Epithelial cell of proximal tubule (primary cell): ENCODE results near the gene PCNX2. TPM values are rescaled to one million over a fixed set of nuclear protein-coding genes. Genes with fewer than 3 reads are reported as not detected.
A peak's percentile ranks its signal among the peaks of the same experiment; 100 is the strongest.

Experiments
- DNase-seq: peaks from one replicate; pipeline ENCODE4 v3.0.0-alpha.2; 2011; ENCODE audit warnings: low read depth
- H3K4me3 ChIP-seq: 2 replicates; pipeline ENCODE4 v1.5.1; 2011; ENCODE audit warnings: low read depth, mild to moderate bottlenecking, low read length
- total RNA-seq: library from RNA; depleted of rRNA; stranded (reverse); fragments of >200 nt; gene quantifications from 2 replicates; pipeline ENCODE4 v1.2.3, GENCODE V29; 2015
- TF ChIP-seq, protein P1 (sequence below): conservative IDR thresholded peaks from 2 replicates; pipeline ENCODE4 v1.5.1; 2012; ENCODE audit warnings: low read depth, mild to moderate bottlenecking, low read length

The PCNX2 gene
- total RNA-seq, 1 donor from 2014 or later: 11.4 TPM

DNA sequence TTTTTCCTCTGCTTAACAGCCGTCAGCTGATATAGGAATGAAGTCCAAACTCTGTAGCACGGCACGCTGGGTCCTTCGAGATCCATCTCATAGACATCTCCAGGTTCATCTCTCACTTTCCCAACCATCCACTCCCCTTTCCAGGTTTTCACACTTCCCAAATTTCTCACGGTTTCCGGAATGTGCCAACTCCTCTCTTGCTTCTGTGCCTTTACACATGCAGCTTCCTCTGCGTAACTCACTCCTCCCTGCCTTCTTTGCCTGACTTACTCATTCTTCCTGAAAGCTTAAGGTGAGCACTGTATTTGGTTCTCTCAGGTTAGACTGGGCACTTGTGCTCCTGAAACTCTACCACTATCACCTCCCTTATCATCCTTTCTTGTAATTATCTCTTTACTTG lies 168.4 kb downstream of the PCNX2 start:
- no peak overlapping the region for H3K4me3 ChIP-seq
- TF ChIP-seq, protein P1, sequence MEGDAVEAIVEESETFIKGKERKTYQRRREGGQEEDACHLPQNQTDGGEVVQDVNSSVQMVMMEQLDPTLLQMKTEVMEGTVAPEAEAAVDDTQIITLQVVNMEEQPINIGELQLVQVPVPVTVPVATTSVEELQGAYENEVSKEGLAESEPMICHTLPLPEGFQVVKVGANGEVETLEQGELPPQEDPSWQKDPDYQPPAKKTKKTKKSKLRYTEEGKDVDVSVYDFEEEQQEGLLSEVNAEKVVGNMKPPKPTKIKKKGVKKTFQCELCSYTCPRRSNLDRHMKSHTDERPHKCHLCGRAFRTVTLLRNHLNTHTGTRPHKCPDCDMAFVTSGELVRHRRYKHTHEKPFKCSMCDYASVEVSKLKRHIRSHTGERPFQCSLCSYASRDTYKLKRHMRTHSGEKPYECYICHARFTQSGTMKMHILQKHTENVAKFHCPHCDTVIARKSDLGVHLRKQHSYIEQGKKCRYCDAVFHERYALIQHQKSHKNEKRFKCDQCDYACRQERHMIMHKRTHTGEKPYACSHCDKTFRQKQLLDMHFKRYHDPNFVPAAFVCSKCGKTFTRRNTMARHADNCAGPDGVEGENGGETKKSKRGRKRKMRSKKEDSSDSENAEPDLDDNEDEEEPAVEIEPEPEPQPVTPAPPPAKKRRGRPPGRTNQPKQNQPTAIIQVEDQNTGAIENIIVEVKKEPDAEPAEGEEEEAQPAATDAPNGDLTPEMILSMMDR: no peak
- DNase-seq: no peak

DNA sequence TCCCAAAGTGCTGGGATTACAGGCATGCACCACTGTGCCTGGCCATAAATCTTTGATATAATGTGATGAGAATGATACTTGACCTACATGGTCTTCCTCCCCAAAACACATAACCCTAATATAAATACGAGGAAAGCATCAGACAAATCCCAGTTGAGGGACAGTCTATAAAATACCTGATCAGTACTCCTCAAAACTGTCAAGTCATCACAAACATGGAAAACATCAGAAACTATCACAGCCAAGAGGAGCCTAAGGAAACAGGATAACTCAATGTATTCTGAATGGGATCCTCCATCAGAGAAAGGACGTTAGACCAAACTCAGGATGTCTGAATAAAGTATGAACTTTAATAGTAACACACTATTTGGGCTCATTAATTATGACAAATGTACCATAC lies 172.7 kb downstream of the PCNX2 start:
- TF ChIP-seq, protein P1: no peak
- no peak for DNase-seq
- no peak overlapping the region for H3K4me3 ChIP-seq

DNA sequence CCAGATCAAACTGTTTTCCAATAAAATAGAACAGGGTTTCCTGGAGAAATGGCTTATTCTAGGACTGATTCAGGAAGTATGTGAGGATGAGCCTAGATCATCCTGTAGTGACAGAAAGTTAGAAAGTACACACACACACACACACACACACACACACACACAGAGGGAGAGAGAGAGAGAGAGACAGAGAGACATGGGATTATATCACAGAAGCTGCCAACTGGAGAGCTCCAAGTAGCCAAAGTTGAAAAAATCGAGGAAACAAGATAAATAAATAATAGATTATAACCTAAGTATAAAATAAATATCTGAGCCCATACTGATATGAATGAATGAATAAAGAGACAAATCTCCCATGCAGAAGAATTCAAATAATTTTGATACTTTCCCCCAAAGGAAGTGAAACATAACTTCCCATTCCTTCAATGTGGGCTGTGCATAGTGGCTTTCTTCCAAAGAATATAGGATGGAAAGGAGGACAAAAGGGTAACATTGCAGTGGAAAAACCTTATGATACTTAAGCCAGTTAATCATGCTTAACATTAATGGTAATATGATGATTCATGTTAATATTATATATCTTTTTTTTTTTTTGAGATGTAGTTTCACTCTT lies 173.5 kb downstream of the PCNX2 start:
- H3K4me3 ChIP-seq: no peak overlapping the region
- DNase-seq: no peak
- TF ChIP-seq, protein P1: no peak

DNA sequence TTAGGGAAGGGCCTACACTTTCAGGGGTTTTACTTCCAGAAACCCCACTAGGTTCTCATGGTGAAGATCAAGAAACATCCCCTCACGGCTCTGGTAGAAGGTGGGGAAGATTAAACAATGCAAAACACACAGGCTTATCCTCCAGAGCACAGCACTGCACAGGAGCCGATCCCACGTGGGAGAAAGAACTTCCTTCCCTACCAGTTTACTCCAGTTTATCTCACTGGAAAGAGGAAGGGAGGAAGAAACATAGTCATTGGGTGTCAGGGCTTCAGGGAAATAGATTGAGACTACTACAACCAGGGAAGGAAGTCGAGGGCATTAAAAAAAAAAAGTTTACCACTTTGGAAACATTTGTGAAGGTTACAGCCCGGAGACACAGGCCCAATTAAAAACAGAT lies 180.7 kb downstream of the PCNX2 start:
- no peak overlapping the region for H3K4me3 ChIP-seq
- DNase-seq: no peak
- TF ChIP-seq, protein P1: no peak

DNA sequence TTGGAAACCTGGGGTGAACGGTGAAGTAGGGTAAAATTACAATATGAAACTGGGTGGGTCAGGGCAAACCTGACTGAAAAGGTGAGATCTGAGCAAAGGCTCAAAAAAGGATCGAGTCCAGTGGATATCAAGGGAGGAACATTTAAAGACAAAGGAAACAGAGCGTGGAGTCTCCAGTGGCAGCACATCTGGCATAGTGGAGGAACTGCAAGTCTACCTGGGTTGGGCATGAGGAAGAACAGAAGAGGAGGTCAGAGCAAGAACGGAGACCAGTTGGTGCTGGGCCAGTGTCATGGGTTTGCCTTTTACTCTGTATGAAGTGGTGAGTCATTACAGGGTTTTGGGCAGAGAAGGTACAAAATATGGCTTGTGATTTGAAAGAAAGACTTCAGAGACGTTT lies 181.4 kb downstream of the PCNX2 start:
- TF ChIP-seq, protein P1: no peak
- DNase-seq: peak; percentile 33
- no peak overlapping the region for H3K4me3 ChIP-seq

DNA sequence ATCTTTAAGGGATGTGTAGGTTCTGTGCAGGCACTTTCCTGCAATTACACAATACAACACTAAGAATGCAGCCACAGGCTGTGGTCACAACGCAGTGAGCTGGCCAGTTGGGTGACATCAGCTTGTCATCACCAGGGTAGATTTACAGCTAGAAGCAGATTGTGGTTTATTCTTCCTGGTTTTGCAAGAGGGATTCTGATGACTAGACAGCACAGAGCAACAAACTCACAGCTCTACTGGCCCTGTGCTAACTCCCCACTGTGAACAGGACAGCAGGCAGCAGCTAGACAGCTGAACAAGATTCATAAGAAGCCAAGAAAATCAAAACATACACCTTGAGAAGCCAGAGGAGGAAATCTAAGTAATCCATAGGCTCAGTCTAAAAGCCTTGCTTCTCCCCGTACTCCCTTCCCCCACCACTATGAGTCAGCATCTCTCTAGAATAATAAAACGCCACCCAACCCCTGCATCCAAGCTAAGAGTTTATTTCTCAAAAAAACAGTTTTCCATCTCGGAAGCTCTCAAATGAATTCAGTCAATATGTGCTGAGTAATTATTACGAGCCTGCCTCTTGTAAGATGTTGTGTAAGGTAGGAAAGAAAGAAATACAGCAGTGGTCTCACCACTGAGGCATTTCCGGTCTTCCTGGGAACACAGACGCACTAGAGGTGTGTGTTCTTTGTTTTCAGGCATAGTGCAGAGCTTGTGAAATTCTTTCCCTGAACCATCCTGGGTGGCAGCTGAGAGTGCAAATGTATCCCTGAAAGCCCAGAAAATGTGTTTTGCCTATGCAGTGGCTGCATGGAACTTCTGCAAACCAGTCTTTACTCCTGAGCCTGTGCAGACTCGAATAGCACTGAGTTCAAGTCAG lies 182.3 kb downstream of the PCNX2 start:
- H3K4me3 ChIP-seq: peak overlapping the region; percentile 7
- TF ChIP-seq, protein P1: no peak
- DNase-seq: peak; percentile 99
